ENCODE results near the gene SYNE2. TPM values are rescaled to one million over a fixed set of nuclear protein-coding genes. Genes with fewer than 3 reads are reported as not detected.

SYNE2 gene
- total RNA-seq, 1 experiment from 2014 or later: 16.0 TPM

DNA sequence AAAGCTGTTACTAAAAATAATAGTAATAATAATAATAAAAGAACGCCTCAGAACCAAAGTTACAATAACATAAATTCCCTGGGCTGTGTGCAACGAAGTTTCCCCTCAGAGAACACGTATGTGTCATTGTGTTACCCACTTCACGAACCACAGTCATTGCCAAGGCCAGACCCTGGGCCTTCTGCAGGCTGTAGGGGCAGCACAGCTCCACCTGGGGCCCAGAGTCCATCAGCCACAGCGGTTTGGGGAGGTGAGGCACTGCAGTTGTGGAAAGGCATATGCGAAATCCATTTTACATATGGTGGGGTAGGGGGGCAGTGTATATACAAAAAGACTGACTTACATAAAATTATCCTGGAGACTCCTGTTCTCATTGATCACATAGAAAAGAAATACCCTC is 385.2 kb downstream of the SYNE2 start:
- H3K27me3 ChIP-seq (ENCODE audit: low read length): no peaks in the 10 kb centered on the region
- no peak overlapping the region for H2AFZ ChIP-seq (ENCODE audit: low read length)
- DNase-seq (no peak), ATAC-seq (no peak)
- intact Hi-C loops (cut with micrococcal nuclease): no loop called here
- no peak overlapping the region for H3K27ac ChIP-seq (ENCODE audit: low read length)
- no peaks in the 10 kb centered on the region for H3K9me3 ChIP-seq (ENCODE audit: low read length)
- H3K9me2 ChIP-seq (replicated peaks; ENCODE audit: low read length): no peaks in the 10 kb centered on the region; the same call in 1 of the 2 replicates
- no peak overlapping the region for H3K4me2 ChIP-seq (ENCODE audit: low read length)
- ChIA-PET POLR2A (ENCODE audit: unreplicated experiment) (interaction anchor here (0.6 kb wide), 1 partner anchor 856 kb away, joined by 4 read pairs; no protein-coding TSS in a partner anchor), CTCF (no interaction called here)
- H3K36me3 ChIP-seq (ENCODE audit: low read depth, low read length): no peaks in the 10 kb centered on the region
- H3K9ac ChIP-seq (ENCODE audit: low read length): no peak overlapping the region
- H3K4me1 ChIP-seq (ENCODE audit: insufficient read depth, low read length): peaks cover 21% of the 10 kb centered on the region
- H3K4me3 ChIP-seq (ENCODE audit: low read length): no peak overlapping the region
- no TSS peak for BruUV-seq (replicated peaks)
- H3F3A ChIP-seq (ENCODE audit: low read length, unreplicated experiment): no peaks in the 10 kb centered on the region
- H3K79me2 ChIP-seq (ENCODE audit: low read length): no peaks in the 10 kb centered on the region
- TF ChIP-seq EZH2phosphoT487 (IDR thresholded peaks at IDR 0.05; ENCODE audit: borderline replicate concordance, low read length): no peak
- TF ChIP-seq, protein P1, sequence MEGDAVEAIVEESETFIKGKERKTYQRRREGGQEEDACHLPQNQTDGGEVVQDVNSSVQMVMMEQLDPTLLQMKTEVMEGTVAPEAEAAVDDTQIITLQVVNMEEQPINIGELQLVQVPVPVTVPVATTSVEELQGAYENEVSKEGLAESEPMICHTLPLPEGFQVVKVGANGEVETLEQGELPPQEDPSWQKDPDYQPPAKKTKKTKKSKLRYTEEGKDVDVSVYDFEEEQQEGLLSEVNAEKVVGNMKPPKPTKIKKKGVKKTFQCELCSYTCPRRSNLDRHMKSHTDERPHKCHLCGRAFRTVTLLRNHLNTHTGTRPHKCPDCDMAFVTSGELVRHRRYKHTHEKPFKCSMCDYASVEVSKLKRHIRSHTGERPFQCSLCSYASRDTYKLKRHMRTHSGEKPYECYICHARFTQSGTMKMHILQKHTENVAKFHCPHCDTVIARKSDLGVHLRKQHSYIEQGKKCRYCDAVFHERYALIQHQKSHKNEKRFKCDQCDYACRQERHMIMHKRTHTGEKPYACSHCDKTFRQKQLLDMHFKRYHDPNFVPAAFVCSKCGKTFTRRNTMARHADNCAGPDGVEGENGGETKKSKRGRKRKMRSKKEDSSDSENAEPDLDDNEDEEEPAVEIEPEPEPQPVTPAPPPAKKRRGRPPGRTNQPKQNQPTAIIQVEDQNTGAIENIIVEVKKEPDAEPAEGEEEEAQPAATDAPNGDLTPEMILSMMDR (conservative IDR thresholded peaks at IDR 0.05; ENCODE audit: low read depth, low read length): no peak
- no peak for TF ChIP-seq EZH2 (IDR thresholded peaks at IDR 0.05; ENCODE audit: low read length, unreplicated experiment)
- no peaks in the 10 kb centered on the region for H4K20me1 ChIP-seq (ENCODE audit: low read length)

DNA sequence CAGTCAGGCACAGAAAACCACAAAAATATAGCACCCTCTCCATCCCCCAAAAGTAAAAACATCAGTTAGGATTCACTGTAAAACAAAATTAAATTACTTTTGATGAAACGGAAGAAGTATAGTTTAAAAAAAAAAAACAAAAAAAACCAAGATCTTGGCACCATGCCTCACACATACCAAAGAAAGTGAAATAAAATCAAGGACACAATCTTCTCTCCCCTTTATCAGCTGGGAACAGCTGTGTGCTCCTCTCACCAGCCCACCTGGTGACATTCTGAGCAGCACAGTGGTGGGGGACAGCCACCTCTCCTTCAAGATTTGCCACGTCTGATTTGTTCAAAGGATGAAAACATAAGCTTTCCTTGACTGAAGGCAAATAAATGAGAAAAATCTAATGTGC is 385.8 kb downstream of the SYNE2 start:
- no peaks in the 10 kb centered on the region for H3K27me3 ChIP-seq (ENCODE audit: low read length)
- H3K9me3 ChIP-seq (ENCODE audit: low read length): no peaks in the 10 kb centered on the region
- DNase-seq: no peak
- CTCF ChIA-PET: no interaction called here
- no peak overlapping the region for H2AFZ ChIP-seq (ENCODE audit: low read length)
- no peak overlapping the region for H3K4me3 ChIP-seq (ENCODE audit: low read length)
- H3K9ac ChIP-seq (ENCODE audit: low read length): no peak overlapping the region
- BruUV-seq (replicated peaks): no TSS peak
- H3K4me1 ChIP-seq (ENCODE audit: insufficient read depth, low read length): peaks cover 16% of the 10 kb centered on the region
- no peaks in the 10 kb centered on the region for H3K36me3 ChIP-seq (ENCODE audit: low read depth, low read length)
- POLR2A ChIA-PET (ENCODE audit: unreplicated experiment): no interaction called here
- H3K79me2 ChIP-seq (ENCODE audit: low read length): no peaks in the 10 kb centered on the region
- no peak for ATAC-seq
- intact Hi-C loops (cut with micrococcal nuclease): no loop called here
- no peak overlapping the region for H3K4me2 ChIP-seq (ENCODE audit: low read length)
- TF ChIP-seq EZH2 (IDR thresholded peaks at IDR 0.05; ENCODE audit: low read length, unreplicated experiment): no peak
- TF ChIP-seq, protein P1 (conservative IDR thresholded peaks at IDR 0.05; ENCODE audit: low read depth, low read length): no peak
- TF ChIP-seq EZH2phosphoT487 (IDR thresholded peaks at IDR 0.05; ENCODE audit: borderline replicate concordance, low read length): no peak
- H4K20me1 ChIP-seq (ENCODE audit: low read length): no peaks in the 10 kb centered on the region
- no peaks in the 10 kb centered on the region for H3F3A ChIP-seq (ENCODE audit: low read length, unreplicated experiment)
- no peak overlapping the region for H3K27ac ChIP-seq (ENCODE audit: low read length)
- H3K9me2 ChIP-seq (replicated peaks; ENCODE audit: low read length): no peaks in the 10 kb centered on the region; the same call in 1 of the 2 replicates

DNA sequence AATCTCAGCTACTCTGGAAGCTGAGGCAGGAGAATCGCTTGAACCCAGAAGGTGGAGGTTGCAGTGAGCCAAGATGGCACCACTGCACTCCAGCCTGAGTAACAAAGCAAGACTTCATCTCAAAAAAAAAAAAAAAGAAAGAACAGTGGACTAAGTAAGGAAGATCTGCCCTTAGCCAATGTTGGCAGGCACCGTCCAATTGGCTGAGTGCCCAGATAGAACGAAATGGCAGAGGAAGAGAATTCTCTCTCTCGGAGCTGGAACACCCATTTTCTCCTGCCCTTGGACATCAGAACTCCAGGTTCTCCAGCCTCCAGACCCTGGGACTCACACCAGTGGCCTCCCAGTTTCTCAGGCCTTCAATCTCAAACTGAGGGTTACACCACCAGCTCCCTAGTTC is 391.5 kb downstream of the SYNE2 start:
- intact Hi-C loops (cut with micrococcal nuclease): no loop called here
- H3K4me3 ChIP-seq (ENCODE audit: low read length): no peak overlapping the region
- CTCF ChIA-PET: interaction anchor here (0.7 kb wide), 1 partner anchor 17 kb away, joined by 3 read pairs; no protein-coding TSS in a partner anchor
- no peaks in the 10 kb centered on the region for H3K4me1 ChIP-seq (ENCODE audit: insufficient read depth, low read length)
- no peaks in the 10 kb centered on the region for H3F3A ChIP-seq (ENCODE audit: low read length, unreplicated experiment)
- H2AFZ ChIP-seq (ENCODE audit: low read length): no peak overlapping the region
- no peak overlapping the region for H3K9ac ChIP-seq (ENCODE audit: low read length)
- no peaks in the 10 kb centered on the region for H3K9me3 ChIP-seq (ENCODE audit: low read length)
- no peaks in the 10 kb centered on the region for H3K27me3 ChIP-seq (ENCODE audit: low read length)
- POLR2A ChIA-PET (ENCODE audit: unreplicated experiment): no interaction called here
- DNase-seq (no peak), ATAC-seq (no peak)
- H3K4me2 ChIP-seq (ENCODE audit: low read length): no peak overlapping the region
- H4K20me1 ChIP-seq (ENCODE audit: low read length): no peaks in the 10 kb centered on the region
- no peaks in the 10 kb centered on the region; the same call in 1 of the 2 replicates for H3K9me2 ChIP-seq (replicated peaks; ENCODE audit: low read length)
- TF ChIP-seq, protein P1 (conservative IDR thresholded peaks at IDR 0.05; ENCODE audit: low read depth, low read length): no peak
- TF ChIP-seq EZH2 (IDR thresholded peaks at IDR 0.05; ENCODE audit: low read length, unreplicated experiment) (no peak), EZH2phosphoT487 (IDR thresholded peaks at IDR 0.05; ENCODE audit: borderline replicate concordance, low read length) (no peak)
- no TSS peak for BruUV-seq (replicated peaks)
- H3K27ac ChIP-seq (ENCODE audit: low read length): no peak overlapping the region
- H3K36me3 ChIP-seq (ENCODE audit: low read depth, low read length): no peaks in the 10 kb centered on the region
- H3K79me2 ChIP-seq (ENCODE audit: low read length): no peaks in the 10 kb centered on the region

Data from PC-3 (cell line).